ENCODE data around the gene CERS6. TPM values are rescaled to one million over a fixed set of nuclear protein-coding genes. Genes with fewer than 3 reads are reported as not detected.

CERS6 gene
- polyA plus RNA-seq, 1 donor from 2014 or later: 59.3 TPM

- H3K9me2 ChIP-seq (ENCODE audit: insufficient read depth, low read length): no peaks in the 10 kb centered on the region
- H3K27ac ChIP-seq (ENCODE audit: low read length): no peak overlapping the region
- H3K27me3 ChIP-seq (ENCODE audit: insufficient read depth, low read depth, low read length): no peaks in the 10 kb centered on the region
- H3K79me2 ChIP-seq (replicated peaks; ENCODE audit: insufficient read depth, low read length): no peaks in the 10 kb centered on the region
- no peak overlapping the region for H3K4me2 ChIP-seq (ENCODE audit: low read length)
- H3F3A ChIP-seq (ENCODE audit: insufficient read depth, low read length, poor library complexity, severe bottlenecking): peaks cover 3% of the 10 kb centered on the region
- no peak overlapping the region for H2AFZ ChIP-seq (ENCODE audit: low read depth, low read length)
- no peaks in the 10 kb centered on the region for H3K36me3 ChIP-seq (ENCODE audit: insufficient read depth, low read length)
- no peak overlapping the region for H3K4me3 ChIP-seq (ENCODE audit: low read length)
- H4K20me1 ChIP-seq (ENCODE audit: insufficient read depth): no peaks in the 10 kb centered on the region
- H3K9ac ChIP-seq (ENCODE audit: low read length): no peak overlapping the region
- H3K9me3 ChIP-seq (ENCODE audit: low read length): no peaks in the 10 kb centered on the region
- TF ChIP-seq EP300 (conservative IDR thresholded peaks at IDR 0.05; ENCODE audit: poor library complexity, severe bottlenecking): no peak
- TF ChIP-seq POLR2AphosphoS5 (IDR thresholded peaks at IDR 0.05): no peak
- no peak for TF ChIP-seq EZH2 (IDR thresholded peaks at IDR 0.05; ENCODE audit: borderline replicate concordance, insufficient read depth, low read length, poor library complexity, severe bottlenecking)
- no peak for TF ChIP-seq RAD21 (conservative IDR thresholded peaks at IDR 0.05)
- no peak for TF ChIP-seq CTCF (IDR thresholded peaks at IDR 0.05; ENCODE audit: poor library complexity, severe bottlenecking)
- no peak for TF ChIP-seq SMC3 (conservative IDR thresholded peaks at IDR 0.05; ENCODE audit: poor library complexity)
- no peak for TF ChIP-seq TAF1 (IDR thresholded peaks at IDR 0.05; ENCODE audit: low read depth)
- TF ChIP-seq MXI1 (conservative IDR thresholded peaks at IDR 0.05; ENCODE audit: poor library complexity, severe bottlenecking): no peak
- no peak for TF ChIP-seq REST (IDR thresholded peaks at IDR 0.05; ENCODE audit: borderline replicate concordance)
These were observed 274.9 kb downstream of the CERS6 start for GRCh38 chr2:168731002-168731401.

GRCh38 chr2:168731616-168732015 is 275.5 kb downstream of the CERS6 start:
- Histone ChIP-seq H4K20me1 (ENCODE audit: insufficient read depth) (no peaks in the 10 kb centered on the region), H3K36me3 (ENCODE audit: insufficient read depth, low read length) (no peaks in the 10 kb centered on the region), H3K9ac (ENCODE audit: low read length) (no peak overlapping the region), H3K27me3 (ENCODE audit: insufficient read depth, low read depth, low read length) (no peaks in the 10 kb centered on the region), H3K79me2 (replicated peaks; ENCODE audit: insufficient read depth, low read length) (no peaks in the 10 kb centered on the region), H3K27ac (ENCODE audit: low read length) (no peak overlapping the region), H3F3A (ENCODE audit: insufficient read depth, low read length, poor library complexity, severe bottlenecking) (peaks cover 3% of the 10 kb centered on the region), H3K4me2 (ENCODE audit: low read length) (no peak overlapping the region), H3K4me3 (ENCODE audit: low read length) (no peak overlapping the region), H3K9me3 (ENCODE audit: low read length) (no peaks in the 10 kb centered on the region), H3K9me2 (ENCODE audit: insufficient read depth, low read length) (no peaks in the 10 kb centered on the region), H2AFZ (ENCODE audit: low read depth, low read length) (no peak overlapping the region)
- TF ChIP-seq REST (IDR thresholded peaks at IDR 0.05; ENCODE audit: borderline replicate concordance) (peak; percentile 19), TAF1 (IDR thresholded peaks at IDR 0.05; ENCODE audit: low read depth) (no peak)
